BLaER1 treated with 17β-estradiol and CSF1 and Interleukin-3, amounts not matched to agents 10 nM and 100 nM (cell line): ENCODE measurements around the gene FCAMR.

Source experiments
- H3K27ac ChIP-seq, 11 experiments: shearing (Covaris generic); formaldehyde crosslinking; 2 replicates each; pipeline ENCODE4 v1.8.1; 2022
- H3K27me3 ChIP-seq, 11 experiments: shearing (Covaris generic); formaldehyde crosslinking; 2 replicates each; pipeline ENCODE4 v1.8.1; 2022
- H3K36me3 ChIP-seq, 11 experiments: shearing (Covaris generic); formaldehyde crosslinking; 2 replicates each; pipeline ENCODE4 v1.8.1; 2022
- H3K4me1 ChIP-seq, 10 experiments: shearing (Covaris generic); formaldehyde crosslinking; 2 replicates each; pipeline ENCODE4 v1.8.1; 2022
- H3K4me2 ChIP-seq, 11 experiments: shearing (Covaris generic); formaldehyde crosslinking; 2 replicates each; pipeline ENCODE4 v1.8.1; 2022
- H3K4me3 ChIP-seq, 10 experiments: shearing (Covaris generic); formaldehyde crosslinking; 2 replicates each; pipeline ENCODE4 v1.8.1; 2022
- H3K9ac ChIP-seq, 11 experiments: shearing (Covaris generic); formaldehyde crosslinking; 2 replicates each; pipeline ENCODE4 v1.8.1; 2022
- H3K9me3 ChIP-seq, 11 experiments: shearing (Covaris generic); formaldehyde crosslinking; replicated peaks in 1 of 11; 2 replicates each; pipeline ENCODE4 v1.8.1; 2022
- H4K20me1 ChIP-seq, 11 experiments: shearing (Covaris generic); formaldehyde crosslinking; 2 replicates each; pipeline ENCODE4 v1.8.1; 2022
- Cebpa-rat ChIP-seq, 11 experiments: shearing (Covaris generic); IDR thresholded peaks; 2 replicates each; pipeline ENCODE4 v1.8.1; 2022

Gene FCAMR

DNA sequence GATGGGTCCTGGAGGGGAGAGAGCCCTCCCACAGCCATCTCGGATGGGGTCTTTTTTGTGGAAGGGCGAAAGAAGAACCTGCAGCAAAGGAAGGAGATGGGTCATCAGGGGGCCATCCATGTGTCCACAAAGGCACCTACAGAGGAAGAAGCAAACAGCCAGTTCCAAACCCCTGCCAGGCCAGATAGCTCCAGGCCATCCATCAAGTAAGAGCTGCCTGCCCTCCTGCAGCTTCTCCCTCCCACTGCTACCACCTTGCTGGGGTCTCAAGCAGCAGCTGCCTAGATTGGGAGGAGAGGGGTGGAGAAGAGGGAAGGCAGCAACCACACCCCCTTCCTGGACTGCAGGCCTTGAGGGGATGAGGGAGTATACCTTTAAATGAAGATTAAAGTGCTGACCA, 4.5 kb downstream of the FCAMR start:
- Histone ChIP-seq H3K4me1 (peaks cover 27 to 100% (median 90%) of the 10 kb centered on the region in 10 experiments), H3K9ac (no peak overlapping the region), H3K27ac (peak overlapping the region in 6 of 11 experiments; percentile 82 to 94 (median 89); a peak in 11 of 22 replicates), H3K4me3 (no peak overlapping the region), H3K36me3 (no peaks in the 10 kb centered on the region), H3K4me2 (peak overlapping the region in 7 of 11 experiments; percentile 12 to 95 (median 88); a peak in 13 of 22 replicates), H4K20me1 (no peaks in the 10 kb centered on the region), H3K27me3 (no peaks in the 10 kb centered on the region), H3K9me3 (no peaks in the 10 kb centered on the region)
- no peak for TF ChIP-seq Cebpa-rat (IDR thresholded peaks at IDR 0.05)

DNA sequence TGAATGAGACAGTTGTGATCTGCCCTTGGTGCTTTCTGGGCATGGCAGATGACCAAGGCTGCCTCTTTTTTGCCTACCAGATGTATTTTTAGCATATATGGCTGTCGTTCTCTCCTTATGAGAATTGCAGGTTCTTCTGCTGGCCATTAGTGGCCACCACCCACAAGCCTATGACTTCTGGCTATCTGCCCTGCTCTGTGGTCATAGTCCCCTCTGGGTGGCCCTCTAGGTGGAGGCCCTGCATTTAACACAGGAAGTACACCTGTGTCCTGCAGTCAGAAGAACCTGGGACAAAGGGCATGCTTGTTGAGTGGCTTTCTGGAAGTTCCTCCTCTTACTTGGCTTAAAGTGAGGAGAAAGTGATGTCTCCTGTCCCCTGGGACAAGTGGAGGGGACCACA, 6.5 kb downstream of the FCAMR start:
- peak overlapping the region in 10 of 11 experiments; percentile 0 to 92 (median 76); a peak in 15 of 22 replicates for H3K4me2 ChIP-seq
- H3K27ac ChIP-seq, result peak overlapping the region in 5 of 11 experiments; percentile 19 to 68 (median 63); a peak in 7 of 22 replicates
- H3K4me1 ChIP-seq, result peaks cover 27 to 86% (median 73%) of the 10 kb centered on the region in 10 experiments
- no peak overlapping the region for H3K4me3 ChIP-seq
- no peaks in the 10 kb centered on the region for H3K27me3 ChIP-seq
- no peaks in the 10 kb centered on the region for H4K20me1 ChIP-seq
- no peaks in the 10 kb centered on the region for H3K36me3 ChIP-seq
- no peaks in the 10 kb centered on the region for H3K9me3 ChIP-seq
- TF ChIP-seq Cebpa-rat (IDR thresholded peaks at IDR 0.05), result no peak
- H3K9ac ChIP-seq, result no peak overlapping the region

DNA sequence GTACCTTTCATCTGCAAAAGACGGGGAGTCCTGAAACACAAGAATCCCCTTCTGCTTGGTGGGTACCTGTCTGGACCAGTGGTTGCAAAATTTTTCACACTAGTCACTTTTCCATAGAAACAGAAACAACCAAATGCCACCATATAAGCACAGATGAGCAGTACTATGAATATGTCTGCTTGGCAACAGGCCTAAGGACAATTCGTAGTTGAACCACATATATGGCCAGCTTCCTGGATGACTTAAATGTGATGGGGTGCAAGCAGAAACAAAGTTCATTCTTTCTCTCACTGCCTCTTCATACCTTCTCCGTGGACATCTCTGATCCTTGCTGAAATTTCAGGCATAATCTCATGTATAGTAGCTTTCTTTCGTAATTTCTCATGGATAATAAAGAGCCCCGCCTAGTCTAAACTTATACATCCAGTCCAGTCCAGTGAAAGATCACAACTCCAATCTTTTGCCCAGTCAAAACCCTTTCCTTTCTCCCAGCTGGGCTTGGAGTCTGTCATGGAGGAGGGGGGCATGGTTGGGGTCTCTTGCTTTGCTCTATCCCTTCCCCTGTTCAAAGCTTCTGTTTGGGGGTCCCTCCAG, 7.0 kb downstream of the FCAMR start:
- H3K36me3 ChIP-seq, result no peaks in the 10 kb centered on the region
- H3K4me1 ChIP-seq, result peaks cover 23 to 81% (median 67%) of the 10 kb centered on the region in 10 experiments
- no peak overlapping the region for H3K9ac ChIP-seq
- no peaks in the 10 kb centered on the region for H3K9me3 ChIP-seq
- H3K27me3 ChIP-seq, result no peaks in the 10 kb centered on the region
- H3K4me3 ChIP-seq, result no peak overlapping the region
- H3K27ac ChIP-seq, result peak overlapping the region in 6 of 11 experiments; percentile 30 to 68 (median 56); a peak in 9 of 22 replicates
- H4K20me1 ChIP-seq, result no peaks in the 10 kb centered on the region
- no peak for TF ChIP-seq Cebpa-rat (IDR thresholded peaks at IDR 0.05)
- peak overlapping the region in 9 of 11 experiments; percentile 17 to 92 (median 78); a peak in 14 of 22 replicates for H3K4me2 ChIP-seq

DNA sequence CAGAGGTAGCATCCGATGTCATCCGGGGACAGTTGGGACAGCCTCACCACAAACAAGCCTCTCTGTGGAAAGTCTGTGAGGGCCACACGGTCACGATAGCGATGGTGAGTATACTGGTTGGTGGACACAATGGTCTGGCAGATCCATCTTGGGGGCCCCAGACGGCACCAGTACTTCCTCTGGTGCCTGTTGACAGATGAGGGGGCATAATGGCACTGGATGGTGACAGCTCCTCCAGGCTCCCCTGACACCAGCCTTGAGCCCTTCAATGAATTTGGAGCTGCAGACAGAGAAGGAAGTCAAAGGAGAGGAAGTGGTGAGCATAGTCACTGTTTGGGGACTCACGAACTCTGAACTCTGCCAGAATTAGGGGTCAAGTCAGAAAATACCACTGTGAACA, 8.0 kb downstream of the FCAMR start:
- Histone ChIP-seq H3K27me3 (no peaks in the 10 kb centered on the region), H3K4me2 (peak overlapping the region; percentile 36 to 92 (median 74); a peak in 21 of 22 replicates), H4K20me1 (no peaks in the 10 kb centered on the region), H3K4me3 (peak overlapping the region in 2 of 10 experiments; percentile 14 to 37; a peak in 1 of 20 replicates), H3K9me3 (no peaks in the 10 kb centered on the region), H3K27ac (peak overlapping the region in 6 of 11 experiments; percentile 30 to 68 (median 56); a peak in 12 of 22 replicates), H3K4me1 (peaks cover 13 to 72% (median 59%) of the 10 kb centered on the region in 10 experiments), H3K9ac (peak overlapping the region in 3 of 11 experiments; percentile 9 to 23 (median 11); a peak in 3 of 22 replicates), H3K36me3 (no peaks in the 10 kb centered on the region)
- TF ChIP-seq Cebpa-rat (IDR thresholded peaks at IDR 0.05), result no peak; a peak in 1 of 22 replicates

DNA sequence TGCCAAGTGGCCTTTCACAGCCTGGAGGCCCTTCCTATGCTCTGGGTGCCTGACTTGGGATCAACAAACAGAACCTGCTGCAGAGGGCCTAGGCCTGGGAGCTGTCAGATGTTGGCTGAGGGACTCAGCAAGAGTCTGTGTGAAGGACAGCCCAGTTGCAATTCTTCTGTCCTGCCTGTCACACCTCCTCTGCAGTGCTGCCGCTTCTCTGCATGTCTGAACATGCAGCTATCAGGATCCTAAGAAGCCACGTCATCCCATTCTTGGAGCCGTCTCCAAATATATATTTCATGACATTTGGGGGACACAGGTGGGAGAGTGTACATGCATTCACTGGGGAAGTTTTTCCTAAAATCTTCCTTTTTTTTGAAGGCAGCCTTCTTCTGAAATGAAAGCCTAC, 8.6 kb downstream of the FCAMR start:
- Histone ChIP-seq H3K9me3 (no peaks in the 10 kb centered on the region), H3K9ac (peak overlapping the region in 3 of 11 experiments; percentile 9 to 23 (median 11); a peak in 2 of 22 replicates), H3K4me1 (peaks cover 13 to 72% (median 57%) of the 10 kb centered on the region in 10 experiments; a peak in 19 of 20 replicates), H3K27ac (peak overlapping the region in 6 of 11 experiments; percentile 30 to 68 (median 56); a peak in 10 of 22 replicates), H3K4me2 (peak overlapping the region in 9 of 11 experiments; percentile 36 to 92 (median 78); a peak in 16 of 22 replicates), H4K20me1 (no peaks in the 10 kb centered on the region), H3K4me3 (no peak overlapping the region), H3K36me3 (no peaks in the 10 kb centered on the region), H3K27me3 (no peaks in the 10 kb centered on the region)
- TF ChIP-seq Cebpa-rat (IDR thresholded peaks at IDR 0.05), result no peak

DNA sequence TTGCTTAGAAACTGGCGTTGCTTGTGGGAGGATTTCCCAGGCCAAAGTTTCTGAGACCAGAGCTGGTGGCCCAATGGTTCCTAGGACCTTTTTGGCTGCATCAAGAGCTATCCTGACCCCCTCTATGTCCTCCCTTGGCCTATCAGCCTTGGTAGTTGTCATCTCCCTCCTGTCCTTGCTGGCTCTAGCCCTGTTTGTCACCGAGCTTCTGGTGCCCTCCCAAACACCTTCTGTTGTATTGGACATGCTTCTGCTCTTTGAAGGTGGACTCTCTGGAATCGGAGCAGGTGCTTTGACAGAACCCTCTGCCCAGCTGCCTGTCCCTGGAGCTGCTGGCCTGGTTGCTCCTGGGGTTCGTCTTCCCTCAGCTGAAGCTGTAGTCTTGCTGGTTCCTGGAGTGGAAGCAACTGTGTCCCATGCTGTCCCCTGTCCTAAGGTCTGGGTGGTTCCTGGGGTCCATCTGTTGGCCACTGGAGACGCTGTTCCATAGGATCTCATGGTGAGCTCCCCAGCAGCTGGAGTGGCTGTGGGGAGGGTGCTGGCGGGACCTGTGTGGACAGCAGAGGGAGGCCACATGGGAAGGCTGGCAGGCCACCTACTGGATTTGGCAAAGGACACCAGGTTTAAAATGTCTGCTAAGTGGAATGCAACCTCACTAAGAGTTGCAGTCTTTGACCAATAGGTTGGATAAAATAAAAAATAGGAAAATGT, 9.4 kb downstream of the FCAMR start:
- H3K4me1 ChIP-seq, result peaks cover 21 to 72% (median 57%) of the 10 kb centered on the region in 10 experiments
- peak overlapping the region in 5 of 11 experiments; percentile 65 to 92 (median 79); a peak in 10 of 22 replicates for H3K4me2 ChIP-seq
- H4K20me1 ChIP-seq, result no peaks in the 10 kb centered on the region
- H3K9me3 ChIP-seq, result no peaks in the 10 kb centered on the region
- 0 out of 22 replicates have a peak overlapping the region, but pooled peaks of 1 of the 11 experiments have one; percentile 11 for H3K9ac ChIP-seq
- no peaks in the 10 kb centered on the region for H3K36me3 ChIP-seq
- no peaks in the 10 kb centered on the region for H3K27me3 ChIP-seq
- H3K4me3 ChIP-seq, result no peak overlapping the region
- peak overlapping the region in 6 of 11 experiments; percentile 25 to 68 (median 56); a peak in 4 of 22 replicates for H3K27ac ChIP-seq
- no peak for TF ChIP-seq Cebpa-rat (IDR thresholded peaks at IDR 0.05)

DNA sequence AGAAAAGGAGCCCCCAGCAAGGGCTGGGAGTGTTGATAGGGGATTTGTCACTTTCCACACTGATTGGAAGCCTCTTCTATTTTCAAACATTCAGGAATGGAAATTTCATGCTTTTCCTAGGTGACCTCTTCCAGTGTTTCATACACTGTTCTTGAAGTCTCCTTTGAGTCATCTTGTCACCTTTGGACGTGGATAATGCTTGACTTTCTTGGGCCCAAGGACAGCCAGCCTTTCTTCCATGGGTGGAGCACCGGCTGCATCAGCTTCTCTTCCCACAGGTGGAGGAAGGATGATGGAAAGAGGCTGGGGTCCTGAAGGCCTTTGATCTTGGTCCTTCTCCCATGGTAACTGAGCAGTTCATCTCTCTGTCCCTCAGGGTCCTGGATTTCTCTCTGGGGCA, 12.1 kb downstream of the FCAMR start:
- H3K36me3 ChIP-seq, result no peaks in the 10 kb centered on the region
- H3K4me1 ChIP-seq, result peaks cover 24 to 72% (median 56%) of the 10 kb centered on the region in 10 experiments
- no peaks in the 10 kb centered on the region for H3K27me3 ChIP-seq
- H3K9ac ChIP-seq, result no peak overlapping the region
- TF ChIP-seq Cebpa-rat (IDR thresholded peaks at IDR 0.05), result no peak
- H3K4me3 ChIP-seq, result no peak overlapping the region
- H3K27ac ChIP-seq, result no peak overlapping the region
- no peaks in the 10 kb centered on the region for H3K9me3 ChIP-seq
- no peak overlapping the region for H3K4me2 ChIP-seq
- no peaks in the 10 kb centered on the region for H4K20me1 ChIP-seq

DNA sequence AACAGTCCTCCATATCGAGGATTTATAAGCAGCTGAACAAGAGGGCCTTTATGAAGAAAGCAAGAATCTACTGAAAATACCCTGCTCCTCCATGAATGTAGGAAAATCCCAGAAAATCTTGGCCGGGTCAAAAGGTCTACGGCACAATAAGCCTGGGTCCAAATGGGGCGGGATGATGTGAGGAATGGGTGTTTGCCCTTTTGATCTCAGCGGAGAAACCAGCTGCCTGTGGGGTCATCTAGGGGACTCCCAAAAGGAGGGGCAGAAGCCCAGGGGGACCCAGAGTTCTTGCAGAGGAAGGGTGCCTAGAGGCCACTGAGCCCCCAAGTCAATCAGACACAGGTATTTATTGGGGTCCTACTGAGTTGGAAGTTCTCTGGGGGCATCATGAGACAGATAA, 12.6 kb downstream of the FCAMR start:
- no peak for TF ChIP-seq Cebpa-rat (IDR thresholded peaks at IDR 0.05)
- no peaks in the 10 kb centered on the region for H3K27me3 ChIP-seq

More for the DNA sequence above, 12.6 kb downstream of the FCAMR start:
- Histone ChIP-seq H3K4me1 (peaks cover 23 to 72% (median 51%) of the 10 kb centered on the region in 10 experiments), H4K20me1 (no peaks in the 10 kb centered on the region), H3K9me3 (no peaks in the 10 kb centered on the region), H3K4me2 (peak overlapping the region in 1 of 11 experiments; percentile 80; a peak in 3 of 22 replicates), H3K4me3 (no peak overlapping the region), H3K9ac (no peak overlapping the region), H3K36me3 (no peaks in the 10 kb centered on the region), H3K27ac (no peak overlapping the region; a peak in 1 of 22 replicates)
